ENCODE results near the gene EMC8. TPM values are rescaled to one million over a fixed set of nuclear protein-coding genes. Genes with fewer than 3 reads are reported as not detected.

The EMC8 gene
- total and polyA plus RNA-seq, 2 of the 8 experiments (the other 6 are each of a cell fraction or from before 2014, with no cell fraction given), result 52.2 to 69.7 TPM

DNA sequence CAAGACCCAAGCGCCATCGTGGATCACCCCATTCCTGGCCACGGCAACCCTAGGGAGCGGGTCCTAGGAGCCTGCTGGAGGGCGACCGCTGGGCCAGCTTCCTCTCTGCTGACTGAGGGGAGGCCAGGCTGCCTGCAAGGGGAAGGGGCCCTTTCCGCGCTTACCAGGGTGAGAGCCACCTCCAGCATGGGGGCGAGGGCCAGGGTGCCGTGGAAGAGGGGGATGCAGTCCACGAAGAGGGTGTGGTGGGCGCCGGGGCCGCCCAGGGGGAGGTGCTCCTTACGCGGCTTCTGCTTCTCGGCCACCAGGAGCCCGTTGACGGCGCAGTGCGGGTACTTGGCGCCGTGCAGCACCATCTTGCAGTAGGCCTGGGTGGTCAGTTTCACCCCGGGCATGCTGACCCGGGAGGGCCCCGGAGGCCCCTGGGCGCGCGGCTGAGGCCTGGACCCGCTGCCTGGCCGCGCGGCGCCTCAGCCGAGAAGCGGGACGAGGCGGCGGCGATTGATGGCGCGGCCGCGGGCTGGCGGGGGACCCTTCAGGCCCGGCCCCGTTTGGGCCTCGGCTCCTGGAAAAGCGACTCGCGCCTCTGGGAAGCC, 345 bp downstream of the EMC8 start:
- Histone ChIP-seq H2BK12ac (ENCODE audit: low read depth, low read length) (no peak overlapping the region), H4K5ac (ENCODE audit: insufficient read length, low read depth, low read length) (peak overlapping the region; percentile 70), H3K27ac (ENCODE audit: low read depth, low read length) (peak overlapping the region; percentile 58; the same call in 1 of the 2 replicates), H3K23ac (ENCODE audit: insufficient read length) (no peak overlapping the region), H2AK5ac (ENCODE audit: low read depth, low read length) (no peak overlapping the region; the same call in 1 of the 2 replicates), H3K27me3 (replicated peaks in 1 of 4; ENCODE audit: control insufficient read depth in 3 of 4, extremely low read depth in 1 of 4, insufficient read depth in 3 of 4, low read length in 3 of 4) (no peaks in the 10 kb centered on the region), H3K79me2 (ENCODE audit: control insufficient read depth in 1 of 2, insufficient read depth in 2 of 2, low read length in 2 of 2) (peaks cover 28 to 82% of the 10 kb centered on the region in 2 experiments), H3K79me1 (ENCODE audit: low read depth, low read length) (peaks cover 11% of the 10 kb centered on the region), H3K4me1 (replicated peaks in 1 of 4; ENCODE audit: control insufficient read depth in 3 of 4, insufficient read depth in 4 of 4, low read length in 3 of 4) (peaks cover 0 to 3% (median 0%) of the 10 kb centered on the region in 4 experiments; a peak in 1 of 7 replicates), H3K14ac (ENCODE audit: insufficient read length) (no peak overlapping the region), H3K18ac (ENCODE audit: extremely low read depth, low read length) (0 out of 2 replicates have a peak overlapping the region, but pooled peaks have one; percentile 16), H2BK15ac (ENCODE audit: low read length) (no peak overlapping the region), H3K36me3 (ENCODE audit: control insufficient read depth in 2 of 4, insufficient read depth in 4 of 4, low read length in 3 of 4) (peaks cover 20 to 55% (median 34%) of the 10 kb centered on the region in 4 experiments), H2BK20ac (ENCODE audit: low read length) (no peak overlapping the region), H2BK120ac (replicated peaks; ENCODE audit: low read depth, low read length) (no peak overlapping the region), H3K56ac (replicated peaks; ENCODE audit: insufficient read length, low read depth, low read length) (peak overlapping the region; percentile 42), H3K4ac (replicated peaks; ENCODE audit: insufficient read length, low read depth, low read length) (no peak overlapping the region), H4K91ac (replicated peaks; ENCODE audit: insufficient read length, low read length) (no peak overlapping the region), H3K4me2 (ENCODE audit: insufficient read depth in 1 of 2, low read depth in 2 of 2, low read length in 2 of 2) (peak overlapping the region; percentile 78 to 89), H2BK5ac (ENCODE audit: low read depth, low read length) (peak overlapping the region; percentile 41; the same call in 1 of the 2 replicates), H2AFZ (ENCODE audit: low read length) (no peak overlapping the region), H3K9ac (replicated peaks in 1 of 4; ENCODE audit: extremely low read depth in 1 of 4, low read depth in 3 of 4, low read length in 3 of 4) (peak overlapping the region; percentile 83 to 99 (median 89)), H3K23me2 (ENCODE audit: low read depth, low read length) (peaks cover 6% of the 10 kb centered on the region), H4K20me1 (replicated peaks in 1 of 2; ENCODE audit: control insufficient read depth in 1 of 2, insufficient read depth in 2 of 2, low read length in 2 of 2) (peaks cover 6 to 16% of the 10 kb centered on the region in 2 experiments), H4K8ac (ENCODE audit: extremely low read depth, insufficient read depth, low read length) (peak overlapping the region; percentile 85), H3K4me3 (ENCODE audit: extremely low read depth in 1 of 4, insufficient read depth in 2 of 4, low read depth in 3 of 4, low read length in 4 of 4) (peak overlapping the region; percentile 82 to 97 (median 95)), H3K9me3 (ENCODE audit: insufficient read depth in 2 of 2, low read depth in 1 of 2, low read length in 1 of 2) (no peaks in the 10 kb centered on the region)
- TF ChIP-seq HDAC6 (IDR thresholded peaks at IDR 0.05; ENCODE audit: low read depth, low read length), result no peak
- peak; percentile 67 for TF ChIP-seq KDM4A (IDR thresholded peaks at IDR 0.05; ENCODE audit: low read depth, low read length, severe bottlenecking)
- no peak for TF ChIP-seq SP1 (IDR thresholded peaks at IDR 0.05; ENCODE audit: low read depth, low read length)
- TF ChIP-seq SIN3A (conservative IDR thresholded peaks at IDR 0.05 in 1 of 2, IDR thresholded peaks at IDR 0.05 in 1 of 2; ENCODE audit: low read depth in 1 of 2, low read length in 2 of 2), result no peak
- peak; percentile 79 for TF ChIP-seq PHF8 (conservative IDR thresholded peaks at IDR 0.05; ENCODE audit: low read depth, low read length)
- no peak for TF ChIP-seq RXRA (IDR thresholded peaks at IDR 0.05; ENCODE audit: insufficient read depth, low read depth, low read length)
- 0 out of 4 replicates have a peak, but pooled peaks of 1 of the 3 experiments have one; percentile 1 for TF ChIP-seq CTCF (IDR thresholded peaks at IDR 0.05; ENCODE audit: control extremely low read depth in 1 of 3, insufficient read depth in 1 of 3, low read depth in 1 of 3, low read length in 3 of 3)
- TF ChIP-seq FOSL1 (IDR thresholded peaks at IDR 0.05; ENCODE audit: insufficient read depth, low read depth, low read length), result no peak
- CTCF ChIA-PET (ENCODE audit: partially characterized antibody), result interaction anchor here (1.0 kb wide), 1 partner anchor 13 kb away, joined by 3 read pairs; no protein-coding TSS in a partner anchor
- FAIRE-seq, result no peak
- DNase-seq (ENCODE audit: low read depth in 1 of 2, low spot score in 2 of 2), result peak in 1 of 2 experiments; percentile 57
- POLR2A ChIA-PET (ENCODE audit: partially characterized antibody), result interaction anchor here (0.7 to 1.6 kb wide), 4 partner anchors 9 to 48 kb away, joined by 3 to 6 read pairs (median 3); partner anchors contain the start of gene C16orf74
- WGBS, 2 experiments (ENCODE audit: extremely low coverage in 1 of 2, insufficient coverage in 1 of 2, insufficient read length in 1 of 2, insufficient replicate concordance in 2 of 2, low coverage in 1 of 2, low lambda C conversion rate in 2 of 2, missing lambda C conversion rate in 1 of 2), result 3% methylated on average over 46 of the region's 51 CpGs; no CpG with 5 or more reads in 1 of the 2 experiments

Data from H1 (cell line).